Left lung (tissue), 10 donors: ENCODE results near the gene SCML2. TPM values are rescaled to one million over a fixed set of nuclear protein-coding genes. Genes with fewer than 3 reads are reported as not detected.

Experiments used
- ATAC-seq: fragments of 200-7000 bp; cut with Tn5 transposase; one replicate; pipeline ENCODE4 v1.9.1; 2020; ENCODE audit warnings: moderate library complexity
- DNase-seq, 4 donors: peaks; one replicate each; pipeline ENCODE4 v3.0.0-alpha.2; 2013 to 2020
- H3K27ac ChIP-seq, 2 donors: fragments of 200-600 bp; sonication (generic) in 1 of 2; one replicate each; pipeline versions ENCODE4 v1.5.0 to v1.8.0; 2020 to 2021
- H3K27me3 ChIP-seq, 2 donors: fragments of 200-600 bp; sonication (generic) in 1 of 2; one replicate each; pipeline versions ENCODE4 v1.5.0 to v1.8.0; 2020 to 2021
- H3K36me3 ChIP-seq, 2 donors: fragments of 200-600 bp; sonication (generic) in 1 of 2; one replicate each; pipeline versions ENCODE4 v1.5.0 to v1.8.0; 2020 to 2021
- H3K4me1 ChIP-seq, 2 donors: fragments of 200-600 bp; one replicate each; pipeline ENCODE4 v1.8.0; 2021
- H3K4me3 ChIP-seq, 2 donors: fragments of 200-600 bp; sonication (generic) in 1 of 2; one replicate each; pipeline versions ENCODE4 v1.5.0 to v1.8.0; 2020 to 2021; ENCODE audit warnings: mild to moderate bottlenecking in 1 of 2
- H3K9me3 ChIP-seq, 2 donors: fragments of 200-600 bp; sonication (generic) in 1 of 2; one replicate each; pipeline versions ENCODE4 v1.5.0 to v1.8.0; 2020 to 2021
- CTCF ChIP-seq, 2 donors: fragments of 200-600 bp; sonication (generic) in 1 of 2; IDR thresholded peaks; one replicate each; pipeline versions ENCODE4 v1.5.0 to v1.8.0; 2021; ENCODE audit warnings: antibody characterized with exemption in 2 of 2
- intact Hi-C, 2 donors: fragments of 100-400 bp; cut with DNase I; formaldehyde crosslinking; loops; one replicate each; pipeline versions ENCODE4 v1.11.2 to v1.14.2; 2022
- polyA plus RNA-seq, 6 donors: library from polyadenylated mRNA; unstranded; fragments of 120-200 nt; gene quantifications; one replicate each; pipeline ENCODE4 v1.2.1, GENCODE V29; 2013; ENCODE audit not compliant: insufficient read length in 6 of 6
- total RNA-seq, 2 donors: library from RNA; stranded (reverse); fragmentation: NEBNext Ultra II Directional; extraction: Animal tissue kit (Norgen Biotek cat#: 25700); gene quantifications; one replicate each; pipeline ENCODE4 v1.2.1, GENCODE V29; 2021
- donor health status: DM: no; HTN: yes; CAD: no.
- donor health status: DM: no; HTN: no; CAD: no.

SCML2 gene
- total and polyA plus RNA-seq, 8 donors, result 0.97 to 12.4 (median 10.1) TPM

DNA sequence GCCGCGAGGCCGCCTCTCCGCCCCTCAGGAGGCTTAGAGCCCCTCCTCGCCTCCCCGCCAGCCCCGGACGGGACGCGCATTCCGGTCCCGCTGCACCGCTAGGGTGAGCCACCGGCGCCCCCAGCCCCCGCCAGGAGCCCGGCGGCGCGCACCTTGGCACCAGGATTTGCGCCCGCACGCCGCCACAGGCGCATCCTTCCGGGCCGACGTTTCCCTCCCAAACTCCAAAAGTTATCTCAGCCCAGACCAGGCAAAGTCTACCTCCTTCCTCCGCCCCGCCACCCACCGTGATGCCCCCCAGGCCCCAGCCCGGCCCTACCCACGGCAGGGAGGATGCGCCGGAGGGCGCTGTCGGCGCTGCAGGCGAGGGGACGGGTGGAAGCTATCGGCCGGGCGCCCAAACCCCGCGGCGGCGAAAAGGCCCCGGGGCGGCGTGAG is 538 bp downstream of the SCML2 start:
- DNase-seq (peak in 2 of 4 donors; percentile 27 to 75), ATAC-seq (peak; percentile 64)
- intact Hi-C loops, result no loop called here
- TF ChIP-seq CTCF (IDR thresholded peaks at IDR 0.05), result no peak
- H3K27ac ChIP-seq, result no peak overlapping the region
- no peaks in the 10 kb centered on the region for H3K4me1 ChIP-seq
- H3K36me3 ChIP-seq, result no peaks in the 10 kb centered on the region
- H3K27me3 ChIP-seq, result peaks cover 0 to 12% of the 10 kb centered on the region in 2 donors
- no peaks in the 10 kb centered on the region for H3K9me3 ChIP-seq
- peak overlapping the region; percentile 34 to 55 for H3K4me3 ChIP-seq

GRCh38 chrX:18351784-18352183 is 2.7 kb downstream of the SCML2 start:
- ATAC-seq, result no peak
- H3K27me3 ChIP-seq, result peaks cover 0 to 12% of the 10 kb centered on the region in 2 donors
- H3K9me3 ChIP-seq, result no peaks in the 10 kb centered on the region
- no peak overlapping the region for H3K4me3 ChIP-seq
- TF ChIP-seq CTCF (IDR thresholded peaks at IDR 0.05), result no peak
- no peak for DNase-seq
- intact Hi-C loops, result no loop called here
- no peak overlapping the region for H3K27ac ChIP-seq
- no peaks in the 10 kb centered on the region for H3K36me3 ChIP-seq
- no peaks in the 10 kb centered on the region for H3K4me1 ChIP-seq

- DNase-seq (no peak), ATAC-seq (no peak)
- no peak overlapping the region for H3K4me3 ChIP-seq
- no peak for TF ChIP-seq CTCF (IDR thresholded peaks at IDR 0.05)
- no peaks in the 10 kb centered on the region for H3K4me1 ChIP-seq
- H3K27me3 ChIP-seq, result peaks cover 0 to 7% of the 10 kb centered on the region in 2 donors
- H3K36me3 ChIP-seq, result no peaks in the 10 kb centered on the region
- H3K27ac ChIP-seq, result no peak overlapping the region
- no peaks in the 10 kb centered on the region for H3K9me3 ChIP-seq
- intact Hi-C loops, result no loop called here
Observed at GRCh38 chrX:18348047-18348446, 6.4 kb downstream of the SCML2 start.

GRCh38 chrX:18309401-18309800 is 45.1 kb downstream of the SCML2 start:
- DNase-seq (no peak), ATAC-seq (no peak)
- H3K4me3 ChIP-seq, result no peak overlapping the region
- no peaks in the 10 kb centered on the region for H3K4me1 ChIP-seq
- no peak for TF ChIP-seq CTCF (IDR thresholded peaks at IDR 0.05)
- no peaks in the 10 kb centered on the region for H3K36me3 ChIP-seq
- no peaks in the 10 kb centered on the region for H3K9me3 ChIP-seq
- H3K27me3 ChIP-seq, result no peaks in the 10 kb centered on the region
- no peak overlapping the region for H3K27ac ChIP-seq
- intact Hi-C loops, result no loop called here

GRCh38 chrX:18297251-18297650 is 57.2 kb downstream of the SCML2 start:
- no peaks in the 10 kb centered on the region for H3K27me3 ChIP-seq
- H3K27ac ChIP-seq, result no peak overlapping the region
- DNase-seq (no peak), ATAC-seq (no peak)
- no peaks in the 10 kb centered on the region for H3K36me3 ChIP-seq
- intact Hi-C loops, result no loop called here
- H3K4me3 ChIP-seq, result no peak overlapping the region
- H3K4me1 ChIP-seq, result no peaks in the 10 kb centered on the region
- TF ChIP-seq CTCF (IDR thresholded peaks at IDR 0.05), result no peak
- H3K9me3 ChIP-seq, result no peaks in the 10 kb centered on the region
